Measurements from ENCODE around the gene ZNF311.
"Not testable (repeated sequence)": the region's sequence is repeated elsewhere in the genome, so short reads cannot be mapped to it uniquely, and the experiment has no call there.

The ZNF311 gene

GRCh38 chr6:28978959-28979561 lies 26.1 kb downstream of the ZNF311 start:
- Histone ChIP-seq H3K36me3 (ENCODE audit: control insufficient read depth, insufficient read depth, low read length) (no peaks in the 10 kb centered on the region), H3K27me3 (replicated peaks; ENCODE audit: control insufficient read depth, insufficient read depth, low read length) (no peaks in the 10 kb centered on the region), H3K4me3 (replicated peaks; ENCODE audit: low read depth, low read length) (no peak overlapping the region)
- DNase-seq (ENCODE audit: extremely low read depth, insufficient read length): peak; percentile 58
- no peak for TF ChIP-seq CTCF (IDR thresholded peaks at IDR 0.05; ENCODE audit: insufficient read depth, low read length, poor library complexity, severe bottlenecking)

GRCh38 chr6:28978133-28978491 lies 27.0 kb downstream of the ZNF311 start:
- TF ChIP-seq CTCF (IDR thresholded peaks at IDR 0.05; ENCODE audit: insufficient read depth, low read length, poor library complexity, severe bottlenecking): no peak
- DNase-seq (ENCODE audit: extremely low read depth, insufficient read length): no peak
- no peaks in the 10 kb centered on the region for H3K27me3 ChIP-seq (replicated peaks; ENCODE audit: control insufficient read depth, insufficient read depth, low read length)
- H3K36me3 ChIP-seq (ENCODE audit: control insufficient read depth, insufficient read depth, low read length): no peaks in the 10 kb centered on the region
- no peak overlapping the region for H3K4me3 ChIP-seq (replicated peaks; ENCODE audit: low read depth, low read length)

- Histone ChIP-seq H3K27me3 (replicated peaks; ENCODE audit: control insufficient read depth, insufficient read depth, low read length) (no peaks in the 10 kb centered on the region), H3K4me3 (replicated peaks; ENCODE audit: low read depth, low read length) (peak overlapping the region; percentile 30), H3K36me3 (ENCODE audit: control insufficient read depth, insufficient read depth, low read length) (no peaks in the 10 kb centered on the region)
- peak; percentile 59 for DNase-seq (ENCODE audit: extremely low read depth, insufficient read length)
- TF ChIP-seq CTCF (IDR thresholded peaks at IDR 0.05; ENCODE audit: insufficient read depth, low read length, poor library complexity, severe bottlenecking): no peak
Observed at GRCh38 chr6:28977341-28978132, 27.6 kb downstream of the ZNF311 start.

GRCh38 chr6:28976677-28977076 lies 28.4 kb downstream of the ZNF311 start:
- Histone ChIP-seq H3K4me3 (replicated peaks; ENCODE audit: low read depth, low read length) (no peak overlapping the region), H3K27me3 (replicated peaks; ENCODE audit: control insufficient read depth, insufficient read depth, low read length) (no peaks in the 10 kb centered on the region), H3K36me3 (ENCODE audit: control insufficient read depth, insufficient read depth, low read length) (no peaks in the 10 kb centered on the region)
- DNase-seq (ENCODE audit: extremely low read depth, insufficient read length): no peak
- TF ChIP-seq CTCF (IDR thresholded peaks at IDR 0.05; ENCODE audit: insufficient read depth, low read length, poor library complexity, severe bottlenecking): no peak

- Histone ChIP-seq H3K27me3 (replicated peaks; ENCODE audit: control insufficient read depth, insufficient read depth, low read length) (no peaks in the 10 kb centered on the region), H3K4me3 (replicated peaks; ENCODE audit: low read depth, low read length) (no peak overlapping the region), H3K36me3 (ENCODE audit: control insufficient read depth, insufficient read depth, low read length) (no peaks in the 10 kb centered on the region)
- TF ChIP-seq CTCF (IDR thresholded peaks at IDR 0.05; ENCODE audit: insufficient read depth, low read length, poor library complexity, severe bottlenecking): no peak
- no peak for DNase-seq (ENCODE audit: extremely low read depth, insufficient read length)
Observed at GRCh38 chr6:28974505-28974904, 30.6 kb downstream of the ZNF311 start.

- not testable (repeated sequence) for DNase-seq (ENCODE audit: extremely low read depth, insufficient read length); H3K4me3 ChIP-seq (replicated peaks; ENCODE audit: low read depth, low read length); H3K27me3 ChIP-seq (replicated peaks; ENCODE audit: control insufficient read depth, insufficient read depth, low read length); H3K36me3 ChIP-seq (ENCODE audit: control insufficient read depth, insufficient read depth, low read length)
Observed at GRCh38 chr6:28970056-28970455, 35.1 kb downstream of the ZNF311 start.
